ENCODE results near the gene HORMAD1. TPM values are rescaled to one million over a fixed set of nuclear protein-coding genes. Genes with fewer than 3 reads are reported as not detected.
"Not testable (repeated sequence)": the region's sequence is repeated elsewhere in the genome, so short reads cannot be mapped to it uniquely, and the experiment has no call there.

The HORMAD1 gene, protein sequence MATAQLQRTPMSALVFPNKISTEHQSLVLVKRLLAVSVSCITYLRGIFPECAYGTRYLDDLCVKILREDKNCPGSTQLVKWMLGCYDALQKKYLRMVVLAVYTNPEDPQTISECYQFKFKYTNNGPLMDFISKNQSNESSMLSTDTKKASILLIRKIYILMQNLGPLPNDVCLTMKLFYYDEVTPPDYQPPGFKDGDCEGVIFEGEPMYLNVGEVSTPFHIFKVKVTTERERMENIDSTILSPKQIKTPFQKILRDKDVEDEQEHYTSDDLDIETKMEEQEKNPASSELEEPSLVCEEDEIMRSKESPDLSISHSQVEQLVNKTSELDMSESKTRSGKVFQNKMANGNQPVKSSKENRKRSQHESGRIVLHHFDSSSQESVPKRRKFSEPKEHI
- total RNA-seq: 0.50 TPM in 1 of 2 replicates, not detected in the other
- polyA plus RNA-seq: not detected in 2 replicates

DNA sequence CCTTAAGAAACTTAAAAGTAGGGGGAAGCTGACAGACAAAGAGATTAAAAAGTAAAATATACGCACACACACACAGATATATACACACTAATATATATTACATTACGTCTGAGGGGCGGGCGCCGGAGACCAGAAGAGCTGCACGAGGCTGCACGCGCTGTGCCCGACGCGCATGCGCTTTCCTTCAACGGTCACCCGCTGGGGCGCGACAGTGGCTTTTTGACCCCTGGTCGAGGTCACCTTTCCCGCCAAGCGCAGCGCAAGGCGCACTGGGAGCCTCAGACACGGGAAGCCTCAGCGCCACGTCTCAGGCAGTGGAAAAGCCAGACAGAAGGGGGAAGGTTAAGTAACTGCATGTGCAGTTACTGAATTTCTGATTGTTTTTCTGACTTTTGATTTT lies at the start of gene HORMAD1:
TSS of gene HORMAD1 (minus strand) at position 193 of the 400 bp plus-strand sequence. CDS start 1,390 bp downstream, outside the sequence.
- H3K36me3 ChIP-seq (replicated peaks; ENCODE audit: insufficient read depth, low read depth): no peaks in the 10 kb centered on the region
- H2AFZ ChIP-seq: no peak within 1 kb of the TSS
- no peaks in the 10 kb centered on the region for H3K27me3 ChIP-seq
- no peak within 1 kb of the TSS for H3K4me3 ChIP-seq
- H3K4me2 ChIP-seq: no peak within 1 kb of the TSS
- H3K79me2 ChIP-seq: no peaks in the 10 kb centered on the region
- H3K9me3 ChIP-seq (ENCODE audit: low read depth): no peaks in the 10 kb centered on the region
- no peak for DNase-seq (ENCODE audit: low spot score)
- H3K9me2 ChIP-seq (replicated peaks; ENCODE audit: insufficient read depth): no peaks in the 10 kb centered on the region
- H3K4me1 ChIP-seq (ENCODE audit: insufficient read depth): no peaks in the 10 kb centered on the region
- 99% methylated on average over 24 of the region's 24 CpGs for WGBS (ENCODE audit: low lambda C conversion rate, missing lambda C conversion rate)
- no peaks in the 10 kb centered on the region for H4K20me1 ChIP-seq (ENCODE audit: insufficient read depth, poor library complexity, severe bottlenecking)
- TF ChIP-seq EZH2phosphoT487 (IDR thresholded peaks at IDR 0.05; ENCODE audit: low read depth, severe bottlenecking, unreplicated experiment) (no peak), EZH2 (IDR thresholded peaks at IDR 0.05; ENCODE audit: borderline replicate concordance) (no peak)
- TF ChIP-seq, protein P1, sequence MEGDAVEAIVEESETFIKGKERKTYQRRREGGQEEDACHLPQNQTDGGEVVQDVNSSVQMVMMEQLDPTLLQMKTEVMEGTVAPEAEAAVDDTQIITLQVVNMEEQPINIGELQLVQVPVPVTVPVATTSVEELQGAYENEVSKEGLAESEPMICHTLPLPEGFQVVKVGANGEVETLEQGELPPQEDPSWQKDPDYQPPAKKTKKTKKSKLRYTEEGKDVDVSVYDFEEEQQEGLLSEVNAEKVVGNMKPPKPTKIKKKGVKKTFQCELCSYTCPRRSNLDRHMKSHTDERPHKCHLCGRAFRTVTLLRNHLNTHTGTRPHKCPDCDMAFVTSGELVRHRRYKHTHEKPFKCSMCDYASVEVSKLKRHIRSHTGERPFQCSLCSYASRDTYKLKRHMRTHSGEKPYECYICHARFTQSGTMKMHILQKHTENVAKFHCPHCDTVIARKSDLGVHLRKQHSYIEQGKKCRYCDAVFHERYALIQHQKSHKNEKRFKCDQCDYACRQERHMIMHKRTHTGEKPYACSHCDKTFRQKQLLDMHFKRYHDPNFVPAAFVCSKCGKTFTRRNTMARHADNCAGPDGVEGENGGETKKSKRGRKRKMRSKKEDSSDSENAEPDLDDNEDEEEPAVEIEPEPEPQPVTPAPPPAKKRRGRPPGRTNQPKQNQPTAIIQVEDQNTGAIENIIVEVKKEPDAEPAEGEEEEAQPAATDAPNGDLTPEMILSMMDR (IDR thresholded peaks at IDR 0.05; ENCODE audit: poor library complexity): no peak
- H3K27ac ChIP-seq: no peak within 1 kb of the TSS

DNA sequence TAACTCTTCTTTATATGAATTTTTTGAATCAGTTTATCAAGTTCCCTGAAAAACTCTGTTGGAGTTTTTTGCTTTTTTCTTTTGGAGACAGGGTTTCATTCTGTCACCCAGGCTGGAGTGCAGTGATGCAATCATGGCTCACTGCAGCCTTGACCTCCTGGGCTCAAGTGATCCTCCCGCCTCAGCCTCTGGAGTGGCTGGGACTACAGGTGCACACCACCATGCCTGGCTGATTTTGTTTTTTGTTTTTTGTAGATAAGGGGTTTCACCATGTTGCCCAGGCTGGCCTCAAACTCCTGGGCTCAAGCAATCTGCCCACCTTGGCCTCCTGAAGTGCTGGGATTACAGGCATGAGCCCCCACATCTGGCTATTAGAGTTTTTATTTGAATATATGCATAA lies 47.0 kb upstream of the HORMAD1 start:
- not testable (repeated sequence) for H3K27ac ChIP-seq; H3K4me3 ChIP-seq; H3K4me2 ChIP-seq; H3K36me3 ChIP-seq (replicated peaks; ENCODE audit: insufficient read depth, low read depth); H4K20me1 ChIP-seq (ENCODE audit: insufficient read depth, poor library complexity, severe bottlenecking); DNase-seq (ENCODE audit: low spot score); H3K4me1 ChIP-seq (ENCODE audit: insufficient read depth); H3K27me3 ChIP-seq; H3K79me2 ChIP-seq; H2AFZ ChIP-seq; H3K9me3 ChIP-seq (ENCODE audit: low read depth); H3K9me2 ChIP-seq (replicated peaks; ENCODE audit: insufficient read depth)
- WGBS (ENCODE audit: low lambda C conversion rate, missing lambda C conversion rate): 58% methylated on average over 1 of the region's 1 CpG

DNA sequence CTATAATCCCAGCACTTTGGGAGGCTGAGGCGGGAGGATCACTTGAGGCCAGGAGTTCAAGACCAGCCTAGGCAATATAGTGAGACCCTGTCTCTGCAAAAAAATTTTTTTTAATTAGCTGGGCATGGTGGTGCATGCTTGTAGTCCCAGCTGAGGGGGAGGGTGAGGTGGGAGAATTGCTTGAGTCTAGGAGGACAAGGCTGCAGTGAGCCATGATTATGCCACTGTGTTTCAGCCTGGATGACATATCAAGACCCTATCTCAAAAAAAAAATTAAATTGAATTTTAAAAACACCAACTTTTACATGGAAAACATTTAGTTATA lies 45.2 kb upstream of the HORMAD1 start:
- H2AFZ ChIP-seq: peak overlapping the region; percentile 65

DNA sequence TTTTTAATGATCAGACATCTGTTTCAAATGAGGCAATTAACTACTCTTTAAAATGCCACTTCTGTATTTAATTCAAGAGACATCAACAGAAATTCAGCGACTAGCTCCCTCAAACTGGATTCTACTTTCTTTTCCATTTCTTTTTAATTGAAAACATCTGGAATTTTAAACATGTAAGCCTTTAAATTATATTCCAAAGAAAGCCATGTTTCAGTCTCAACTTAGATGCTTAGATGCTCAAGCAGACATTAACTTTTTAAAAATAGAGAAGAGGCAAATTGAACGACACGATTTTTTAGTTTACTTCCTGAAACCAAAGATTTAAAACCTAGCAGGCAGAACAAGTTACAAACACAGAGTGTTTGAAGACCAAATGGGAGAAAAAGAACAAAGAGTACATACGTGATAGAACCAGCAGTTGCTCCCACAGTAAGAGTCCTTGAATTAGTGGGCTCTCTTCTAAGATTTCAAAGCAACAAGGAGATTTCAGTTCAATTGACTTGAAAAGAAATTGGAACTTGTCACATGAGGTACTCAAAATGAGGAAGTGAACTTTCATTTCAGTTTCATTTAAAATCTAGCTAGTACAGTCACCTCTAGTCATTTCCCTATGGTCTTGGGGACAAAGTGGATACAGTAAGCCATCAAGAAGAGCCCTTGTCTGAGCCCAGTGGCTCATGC lies 44.7 kb upstream of the HORMAD1 start, which contains the start of gene CTSS:
TSS of gene CTSS (minus strand) at position 483 of the 681 bp plus-strand sequence. CDS start 1,015 bp downstream, outside the sequence.
- Histone ChIP-seq H4K20me1 (ENCODE audit: insufficient read depth, poor library complexity, severe bottlenecking) (no peaks in the 10 kb centered on the region), H3K27ac (peak within 1 kb of the TSS; percentile 84), H3K9me2 (replicated peaks; ENCODE audit: insufficient read depth) (no peaks in the 10 kb centered on the region), H3K4me2 (peak within 1 kb of the TSS; percentile 56), H3K4me3 (no peak within 1 kb of the TSS), H3K36me3 (replicated peaks; ENCODE audit: insufficient read depth, low read depth) (no peaks in the 10 kb centered on the region), H3K9me3 (ENCODE audit: low read depth) (no peaks in the 10 kb centered on the region), H3K4me1 (ENCODE audit: insufficient read depth) (peaks cover 10% of the 10 kb centered on the region), H3K79me2 (no peaks in the 10 kb centered on the region), H3K27me3 (no peaks in the 10 kb centered on the region), H2AFZ (peak within 1 kb of the TSS; percentile 65)
- DNase-seq (ENCODE audit: low spot score): no peak
- TF ChIP-seq EZH2 (IDR thresholded peaks at IDR 0.05; ENCODE audit: borderline replicate concordance) (no peak), EZH2phosphoT487 (IDR thresholded peaks at IDR 0.05; ENCODE audit: low read depth, severe bottlenecking, unreplicated experiment) (no peak)
- TF ChIP-seq, protein P1 (IDR thresholded peaks at IDR 0.05; ENCODE audit: poor library complexity): no peak
- 53% methylated on average over 4 of the region's 4 CpGs for WGBS (ENCODE audit: low lambda C conversion rate, missing lambda C conversion rate)

More for the DNA sequence above, 45.2 kb upstream of the HORMAD1 start:
- not testable (repeated sequence) for H3K36me3 ChIP-seq (replicated peaks; ENCODE audit: insufficient read depth, low read depth); H3K9me2 ChIP-seq (replicated peaks; ENCODE audit: insufficient read depth); H4K20me1 ChIP-seq (ENCODE audit: insufficient read depth, poor library complexity, severe bottlenecking); DNase-seq (ENCODE audit: low spot score); H3K27me3 ChIP-seq; H3K4me1 ChIP-seq (ENCODE audit: insufficient read depth); H3K9me3 ChIP-seq (ENCODE audit: low read depth); H3K79me2 ChIP-seq; H3K4me3 ChIP-seq
- Histone ChIP-seq H3K4me2 (peak overlapping the region; percentile 56), H3K27ac (peak overlapping the region; percentile 84)
- WGBS (ENCODE audit: low lambda C conversion rate, missing lambda C conversion rate): 93% methylated on average over 1 of the region's 1 CpG

Measured in hepatocyte (in vitro differentiated cells).